ENCODE measurements around the gene GUCY2D.
"Not testable (repeated sequence)": the region's sequence is repeated elsewhere in the genome, so short reads cannot be mapped to it uniquely, and the experiment has no call there.

Gene GUCY2D

DNA sequence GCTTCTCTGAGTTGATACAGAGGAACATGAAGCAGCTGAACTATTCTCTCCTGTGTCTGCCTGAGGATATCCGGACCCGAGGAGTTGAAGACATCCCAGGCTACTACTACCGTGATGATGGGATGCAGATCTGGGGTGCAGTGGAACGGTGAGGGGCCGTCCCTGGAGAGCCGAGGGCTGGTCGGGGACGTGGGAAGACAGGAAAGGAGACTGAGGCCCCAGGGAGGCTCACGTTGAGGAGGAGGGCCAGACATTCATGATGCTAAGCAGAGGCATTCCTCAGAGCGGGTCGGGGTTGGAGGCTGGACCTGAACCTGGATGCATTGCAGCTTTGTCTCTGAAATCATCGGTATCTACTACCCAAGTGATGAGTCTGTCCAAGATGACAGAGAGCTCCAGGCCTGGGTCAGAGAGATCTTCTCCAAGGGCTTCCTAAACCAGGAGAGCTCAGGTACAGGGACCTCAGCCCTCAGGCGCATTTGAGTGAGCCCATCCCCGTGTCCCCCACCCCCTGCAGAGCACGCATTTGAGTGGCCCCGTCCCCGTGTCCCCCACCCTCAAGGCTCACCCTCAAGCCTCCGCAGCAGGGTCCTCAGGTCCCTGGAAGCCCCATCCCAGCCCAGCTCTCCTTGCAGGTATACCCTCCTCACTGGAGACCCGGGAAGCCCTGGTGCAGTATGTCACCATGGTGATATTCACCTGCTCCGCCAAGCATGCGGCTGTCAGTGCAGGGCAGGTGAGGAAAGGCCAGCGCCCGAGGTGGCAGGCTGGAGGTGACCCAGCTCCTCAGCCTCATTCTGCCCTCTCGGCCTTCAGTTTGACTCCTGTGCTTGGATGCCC is 44.7 kb downstream of the GUCY2D start:
- DNase-seq: no peak

DNA sequence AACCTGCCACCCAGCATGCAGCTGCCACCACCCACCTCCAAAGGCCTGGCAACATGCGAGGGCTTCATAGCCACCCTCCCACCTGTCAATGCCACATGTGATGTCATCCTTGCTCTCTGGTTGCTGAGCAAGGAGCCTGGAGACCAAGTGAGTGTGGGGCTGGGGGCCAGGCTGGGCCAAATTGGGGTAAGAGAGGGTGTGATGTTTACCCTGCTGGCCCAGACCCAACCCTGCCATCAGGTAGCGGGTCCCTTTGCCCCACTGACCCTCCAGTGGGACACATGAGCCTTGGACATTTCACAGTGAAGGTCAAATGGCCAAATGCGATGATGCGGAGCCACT is 45.3 kb downstream of the GUCY2D start:
- DNase-seq: no peak

DNA sequence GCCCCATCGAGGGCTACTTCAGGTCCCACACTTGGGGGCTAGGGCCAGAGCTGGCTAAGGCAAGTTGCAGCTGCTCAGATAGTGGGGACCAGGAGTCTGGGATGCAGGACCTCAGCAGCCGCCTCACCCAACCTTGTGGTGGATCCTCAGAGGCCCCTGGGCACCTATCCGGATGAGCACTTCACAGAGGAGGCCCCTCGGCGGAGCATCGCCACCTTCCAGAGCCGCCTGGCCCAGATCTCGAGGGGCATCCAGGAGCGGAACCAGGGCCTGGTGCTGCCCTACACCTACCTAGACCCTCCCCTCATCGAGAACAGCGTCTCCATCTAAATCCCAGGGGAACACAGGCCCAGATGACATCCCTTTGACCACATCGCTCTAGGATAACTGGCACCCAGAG is 45.8 kb downstream of the GUCY2D start:
- no peak for DNase-seq

DNA sequence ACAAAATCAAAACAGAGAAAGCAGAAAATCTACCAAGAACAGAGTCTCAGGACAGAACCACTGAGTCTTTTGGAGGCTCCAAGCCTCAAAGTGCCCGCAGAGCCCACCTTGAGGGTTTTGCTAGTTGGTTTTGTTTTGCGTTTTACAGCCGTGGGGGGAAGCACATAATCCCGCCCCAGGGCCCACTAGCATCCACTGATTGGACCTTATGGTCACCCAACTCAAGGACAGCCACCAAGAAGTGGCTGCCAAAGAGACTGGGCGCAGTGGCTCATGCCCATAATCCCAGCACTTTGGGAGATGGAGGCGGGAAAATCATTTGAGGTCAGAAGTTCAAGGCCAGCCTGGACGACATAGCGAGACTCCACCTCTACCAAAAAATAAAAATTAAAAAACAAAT is 46.3 kb downstream of the GUCY2D start:
- DNase-seq: no peak

DNA sequence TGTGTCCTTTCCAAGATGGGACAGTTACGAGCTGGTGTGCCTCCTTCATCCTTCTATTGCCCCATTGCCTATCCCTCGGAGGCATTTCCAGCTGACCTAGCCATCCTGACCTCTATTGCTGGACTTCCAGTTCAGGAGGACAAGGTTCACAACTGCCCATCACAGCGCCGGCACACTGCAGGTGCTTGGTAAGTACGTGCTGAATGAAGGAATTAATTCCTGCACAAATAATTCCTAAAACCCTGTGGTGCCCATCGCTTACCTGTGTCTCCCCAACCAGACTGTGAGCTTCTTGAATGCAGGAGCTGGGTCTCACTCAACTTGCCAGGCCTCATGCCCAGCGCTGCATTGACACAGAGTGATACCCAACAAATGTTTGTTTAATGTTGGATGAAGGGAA is 49.4 kb downstream of the GUCY2D start:
- no peak for DNase-seq

DNA sequence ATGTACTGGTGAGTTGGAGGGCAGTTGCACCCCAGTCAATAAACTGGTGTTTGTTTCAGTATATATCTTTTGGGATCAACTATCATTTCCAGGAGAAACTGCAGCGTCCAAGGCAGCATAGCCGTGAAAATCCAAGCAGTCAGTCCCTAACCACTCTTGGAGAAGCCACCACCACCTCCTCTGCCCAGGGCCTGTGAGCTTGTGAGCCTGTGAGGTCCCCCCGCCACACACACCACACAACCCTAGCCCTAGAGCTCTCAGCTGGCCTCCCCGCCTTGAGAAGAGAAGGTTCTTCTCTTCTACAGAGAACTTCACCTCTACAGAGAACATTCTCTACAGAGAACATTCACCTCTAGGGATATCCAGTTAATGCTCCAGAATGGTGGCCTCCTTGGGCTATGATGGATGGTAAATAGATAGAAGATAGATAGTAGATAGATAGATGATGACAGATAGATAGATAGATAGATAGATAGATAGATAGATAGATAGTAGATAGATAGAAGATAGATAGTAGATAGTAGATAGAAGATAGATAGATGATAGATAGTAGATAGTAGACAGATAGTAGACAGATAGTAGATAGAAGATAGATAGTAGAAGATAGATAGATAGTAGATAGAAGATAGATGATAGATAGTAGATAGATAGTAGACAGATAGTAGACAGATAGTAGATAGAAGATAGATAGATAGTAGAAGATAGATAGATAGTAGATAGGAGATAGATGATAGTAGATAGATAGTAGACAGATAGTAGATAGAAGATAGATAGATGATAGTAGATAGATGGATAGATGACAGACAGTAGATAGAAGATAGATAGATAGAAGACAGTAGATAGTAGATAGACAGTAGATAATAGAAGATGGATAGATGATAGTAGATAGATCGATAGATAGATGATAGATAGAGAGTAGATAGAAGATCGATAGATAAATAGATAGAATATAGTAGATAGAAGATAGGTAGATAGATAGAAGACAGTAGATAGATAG is 50.1 kb downstream of the GUCY2D start:
- DNase-seq: no peak

DNA sequence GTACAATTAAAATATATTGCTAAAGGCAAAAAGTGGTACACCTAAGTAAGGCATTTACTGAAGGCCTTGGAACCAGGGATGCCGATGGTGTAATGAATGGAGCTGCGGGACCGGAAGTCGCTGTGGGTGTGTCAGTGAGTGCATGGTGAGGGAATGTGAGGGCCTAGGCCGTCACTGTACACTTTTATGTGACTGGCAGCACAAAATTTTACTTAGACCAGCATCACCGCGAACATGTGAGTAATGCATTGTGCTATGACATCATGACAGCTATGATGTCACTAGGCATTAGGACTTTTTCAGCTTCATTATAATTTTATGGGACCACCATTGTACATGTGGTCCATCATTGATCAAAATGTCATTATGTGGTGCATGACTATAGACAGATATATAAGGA is 51.2 kb downstream of the GUCY2D start:
- no peak for DNase-seq

DNA sequence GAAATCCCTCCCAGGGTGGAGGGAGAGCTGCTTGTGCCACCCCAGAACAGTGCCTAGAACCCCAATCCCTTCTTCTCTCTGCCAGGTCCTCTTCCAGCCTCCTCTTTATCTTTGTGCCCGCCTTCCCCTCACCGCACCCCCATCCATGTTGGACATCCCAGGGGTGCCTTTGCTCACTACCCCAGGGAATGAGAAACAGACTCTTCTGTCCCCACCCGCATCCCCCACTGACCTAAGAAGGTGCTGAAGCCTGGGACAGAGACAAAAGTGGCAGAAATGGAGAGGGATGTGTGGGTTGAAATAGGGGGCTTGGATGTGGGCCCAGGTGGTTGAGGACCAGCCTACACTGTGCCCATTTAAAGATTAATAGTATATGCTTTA is 53.4 kb downstream of the GUCY2D start:
- DNase-seq: no peak

DNA sequence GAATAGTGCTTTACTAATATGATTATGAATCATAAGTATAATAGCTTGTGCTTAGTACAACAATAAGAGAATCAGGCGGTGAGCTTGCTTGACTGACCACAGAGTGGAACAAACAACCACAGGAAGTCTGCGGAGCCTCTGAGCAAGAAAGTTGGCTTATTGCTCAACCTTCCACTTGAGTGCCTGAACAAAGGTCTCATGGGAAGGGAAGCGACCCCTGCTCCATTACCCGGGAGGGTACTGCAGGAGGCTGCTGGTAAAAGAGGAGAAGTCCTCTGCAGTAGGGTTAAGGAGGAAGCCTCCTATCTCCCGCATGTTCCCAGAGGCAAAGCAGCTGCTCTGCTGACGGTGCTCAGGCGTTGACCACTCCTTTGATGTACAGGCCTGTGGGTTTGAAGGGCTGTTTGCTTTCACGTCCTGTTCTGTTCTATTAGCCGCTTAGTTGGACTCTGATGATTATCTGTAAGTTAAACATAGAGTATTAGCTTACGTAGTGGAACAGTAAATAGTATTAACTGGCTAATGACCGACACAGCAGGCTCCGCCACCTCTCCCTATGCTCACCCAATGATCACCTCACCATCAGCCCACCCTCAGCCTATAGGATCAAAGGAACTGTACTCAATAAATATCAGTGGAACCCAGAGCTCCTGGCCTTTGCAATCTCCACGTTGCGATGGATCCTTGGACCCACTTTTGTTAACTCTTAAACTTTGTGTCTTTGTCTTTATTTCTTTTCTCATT is 54.0 kb downstream of the GUCY2D start:
- no peak for DNase-seq

DNA sequence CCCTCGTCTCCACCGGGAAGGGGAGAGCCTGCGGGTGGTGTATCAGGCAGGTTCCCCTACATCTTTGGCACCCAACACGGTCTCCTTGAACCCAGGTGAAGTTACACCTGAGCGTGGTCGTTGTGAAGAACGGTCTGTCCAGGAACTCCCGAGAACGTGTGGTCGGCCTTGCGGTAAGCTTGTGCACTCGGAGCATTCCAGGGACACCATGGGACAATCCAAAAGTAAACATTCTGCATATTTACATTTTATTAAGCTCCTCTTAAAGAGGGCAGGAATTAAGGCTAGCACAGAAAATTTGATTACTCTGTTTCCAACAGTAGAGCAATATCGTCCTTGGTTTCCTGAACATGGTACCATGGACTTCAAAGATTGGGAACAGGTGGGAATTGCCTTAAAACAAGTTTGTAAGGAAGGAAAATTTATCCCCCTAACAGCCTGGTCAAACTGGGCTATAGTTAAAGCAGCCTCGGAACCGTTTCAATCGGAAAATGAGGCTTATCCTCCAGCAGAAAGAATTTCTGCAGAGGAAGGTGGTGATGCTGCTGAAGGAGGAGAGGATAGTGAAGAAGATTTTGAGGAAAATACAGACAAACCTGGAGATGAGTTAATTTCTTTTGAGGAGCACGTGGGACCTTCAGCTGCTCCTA is 54.7 kb downstream of the GUCY2D start:
- DNase-seq: no peak

DNA sequence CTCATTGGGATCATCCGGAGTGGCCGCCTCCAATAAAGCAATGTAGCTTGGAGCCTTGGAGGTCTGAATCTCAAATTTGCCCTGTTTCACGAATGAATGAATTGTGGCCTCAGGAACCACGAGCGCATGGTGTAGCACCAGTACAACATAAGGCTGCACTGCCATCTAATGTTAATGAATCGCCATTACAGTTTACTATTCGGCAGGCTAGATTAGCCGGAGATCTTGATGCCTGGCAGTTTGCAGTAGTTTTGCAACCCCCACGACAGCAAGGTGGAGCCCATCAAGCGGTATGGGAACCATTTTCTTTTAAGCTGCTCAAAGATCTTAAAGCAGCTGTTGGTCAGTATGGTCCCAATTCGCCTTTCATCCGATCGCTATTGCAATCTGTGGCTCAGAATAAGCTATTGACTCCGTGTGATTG is 55.3 kb downstream of the GUCY2D start:
- peak; percentile 92 for DNase-seq

DNA sequence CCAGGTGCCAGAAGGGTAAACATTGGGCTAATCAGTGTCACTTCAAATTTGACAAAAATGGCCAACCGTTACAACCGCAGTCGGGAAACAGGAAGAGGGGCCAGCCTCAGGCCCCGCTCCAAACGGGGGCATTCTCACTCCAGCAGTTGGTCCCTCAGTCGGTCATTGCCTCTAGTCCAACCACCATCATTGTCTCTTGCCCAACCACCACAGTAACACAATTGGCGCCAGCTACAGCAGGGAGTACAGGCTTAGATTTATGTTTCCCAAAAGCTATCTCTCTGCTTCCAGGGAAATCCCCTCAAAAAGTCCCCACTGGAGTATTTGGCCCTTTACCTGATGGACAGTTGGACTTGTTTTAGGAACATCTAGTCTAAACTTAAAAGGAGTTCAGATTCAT is 56.7 kb downstream of the GUCY2D start:
- DNase-seq: no peak

DNA sequence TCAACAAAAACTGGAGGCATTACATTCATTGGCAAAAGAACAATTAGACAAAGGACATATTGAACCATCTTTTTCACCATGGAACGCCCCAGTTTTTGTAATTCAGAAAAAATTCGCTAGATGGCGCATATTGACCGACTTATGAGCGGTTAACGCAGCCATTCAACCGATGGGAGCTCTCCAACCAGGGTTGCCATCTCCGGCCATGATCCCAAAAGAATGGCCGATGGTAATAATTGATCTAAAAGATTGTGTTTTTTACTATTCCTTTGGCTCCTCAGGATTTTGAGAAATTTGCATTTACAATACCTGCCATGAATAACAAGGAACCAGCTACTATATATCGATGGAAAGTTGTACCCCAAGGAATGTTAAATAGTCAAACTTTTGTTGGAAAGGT is 57.9 kb downstream of the GUCY2D start:
- DNase-seq: peak; percentile 89

DNA sequence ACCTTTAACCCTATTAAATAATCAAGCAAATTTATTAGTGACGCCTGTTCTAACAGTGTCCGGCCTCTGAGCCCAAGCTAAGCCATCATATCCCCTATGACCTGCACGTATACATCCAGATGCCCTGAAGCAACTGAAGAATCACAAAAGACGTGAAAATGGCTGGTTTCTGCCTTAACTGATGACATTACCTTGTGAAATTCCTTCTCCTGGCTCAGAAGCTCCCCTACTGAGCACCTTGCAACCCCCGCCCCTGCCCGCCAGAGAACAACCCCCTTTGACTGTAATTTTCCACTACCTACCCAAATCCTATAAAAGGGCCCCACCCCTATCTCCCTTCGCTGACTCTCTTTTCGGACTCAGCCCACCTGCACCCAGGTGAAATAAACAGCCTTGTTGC is 59.4 kb downstream of the GUCY2D start:
- DNase-seq: not testable (repeated sequence)

DNA sequence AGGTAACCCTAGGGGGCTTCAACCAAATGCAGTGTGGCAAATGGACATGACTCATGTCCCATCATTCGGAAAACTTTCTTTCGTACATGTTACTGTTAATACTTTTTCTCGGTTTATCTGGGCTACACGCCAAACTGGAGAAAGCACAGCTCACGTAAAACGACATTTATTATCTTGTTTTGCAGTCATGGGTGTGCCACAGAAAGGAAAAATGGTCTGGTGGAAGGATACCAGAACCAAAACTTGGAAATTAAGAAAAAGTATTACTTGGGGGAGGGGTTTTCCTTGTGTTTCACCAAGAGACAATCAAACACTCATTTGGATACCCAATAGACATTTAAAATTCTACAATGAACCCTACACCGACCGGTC is 60.0 kb downstream of the GUCY2D start:
- no peak for DNase-seq

DNA sequence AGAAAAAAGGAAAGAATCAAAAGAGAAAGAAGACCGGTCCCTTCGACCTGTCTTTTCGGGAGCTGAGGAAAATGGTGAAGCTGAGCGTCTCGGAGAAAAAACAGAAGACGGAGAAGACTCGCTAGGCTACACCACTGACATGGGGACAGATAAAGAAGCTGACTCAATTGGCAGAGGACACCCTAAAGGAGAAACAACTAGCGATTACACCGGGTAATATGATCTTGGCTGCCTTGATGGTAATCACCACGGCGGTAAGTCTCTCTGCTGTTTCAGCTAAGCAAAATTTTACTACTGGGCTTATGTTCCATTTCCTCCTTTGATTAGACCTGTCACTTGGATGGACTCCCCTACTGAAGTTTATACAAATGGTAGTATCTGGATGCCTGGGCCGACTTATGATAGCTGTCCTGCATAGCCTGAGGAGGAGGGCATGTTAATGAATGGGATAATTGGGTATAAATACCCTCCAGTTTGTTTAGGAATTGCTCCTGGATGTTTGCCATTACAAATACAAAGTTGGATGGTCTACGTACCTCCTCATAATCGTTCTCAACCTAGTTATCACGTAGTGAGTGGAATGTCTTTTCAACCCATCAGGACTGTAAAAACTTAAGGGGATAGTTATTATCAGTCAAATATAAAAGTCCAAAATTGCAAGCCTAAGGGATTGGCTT is 60.5 kb downstream of the GUCY2D start:
- DNase-seq: peak; percentile 57

DNA sequence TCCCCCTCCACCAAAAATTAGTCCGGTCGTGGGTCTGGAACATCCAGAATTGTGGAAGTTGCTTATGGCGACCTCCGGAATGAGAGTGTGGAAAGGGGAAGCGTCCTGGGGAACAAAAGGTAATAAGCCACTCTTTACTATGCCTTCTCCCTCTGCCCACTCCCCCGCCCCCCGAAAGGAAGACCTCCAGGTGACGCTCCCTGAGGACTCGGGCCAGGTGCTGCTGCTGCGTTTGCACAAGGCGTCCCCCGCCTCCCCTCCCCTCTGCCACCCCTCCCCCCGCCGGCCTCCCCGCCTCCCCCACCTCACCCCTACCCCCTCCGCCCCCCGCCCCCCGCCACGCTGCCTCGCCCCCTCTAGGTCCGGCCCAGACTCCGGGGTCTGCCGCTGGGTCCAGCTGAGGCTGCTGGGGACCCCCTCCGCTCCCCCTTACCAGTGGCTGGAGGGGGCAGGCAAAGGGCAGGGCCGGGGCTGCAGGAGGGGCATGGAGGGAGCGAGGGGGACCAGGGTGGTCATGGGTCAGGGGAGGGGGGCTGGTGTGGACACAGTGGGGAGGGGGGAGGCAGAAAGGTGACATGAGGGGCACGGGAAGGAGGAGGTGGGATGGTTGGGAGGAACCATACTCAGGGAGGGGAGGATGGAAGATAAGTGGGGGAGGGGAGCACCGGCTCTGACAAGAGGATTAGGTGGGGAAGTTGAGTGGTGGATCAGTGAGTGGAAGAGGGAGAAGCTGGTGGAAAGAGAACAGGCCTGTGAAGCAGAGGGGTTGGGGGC is 61.5 kb downstream of the GUCY2D start:
- DNase-seq: no peak

DNA sequence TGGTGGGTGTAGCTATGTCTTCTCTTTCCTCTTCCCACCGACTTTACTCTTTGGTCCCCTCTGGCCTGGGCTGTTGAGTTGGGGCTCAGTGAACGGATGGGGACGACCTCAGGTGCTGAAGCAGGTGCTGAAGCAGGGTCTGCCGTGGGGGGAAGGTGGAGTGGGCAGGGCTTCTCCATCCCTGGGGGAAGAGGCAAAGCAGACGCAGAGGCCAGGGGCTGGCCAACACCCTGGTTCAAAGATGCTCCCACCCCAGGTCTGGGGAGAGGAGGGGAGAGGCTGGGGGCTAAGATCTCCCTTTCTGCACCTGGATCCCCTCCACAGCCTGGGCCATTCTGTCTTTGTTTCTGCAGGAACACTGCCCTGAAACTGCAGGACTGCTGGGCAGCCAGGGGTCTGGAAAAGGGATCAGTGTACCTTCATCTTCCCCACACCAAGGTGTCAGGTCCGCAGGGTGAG is 62.2 kb downstream of the GUCY2D start:
- no peak for DNase-seq

DNA sequence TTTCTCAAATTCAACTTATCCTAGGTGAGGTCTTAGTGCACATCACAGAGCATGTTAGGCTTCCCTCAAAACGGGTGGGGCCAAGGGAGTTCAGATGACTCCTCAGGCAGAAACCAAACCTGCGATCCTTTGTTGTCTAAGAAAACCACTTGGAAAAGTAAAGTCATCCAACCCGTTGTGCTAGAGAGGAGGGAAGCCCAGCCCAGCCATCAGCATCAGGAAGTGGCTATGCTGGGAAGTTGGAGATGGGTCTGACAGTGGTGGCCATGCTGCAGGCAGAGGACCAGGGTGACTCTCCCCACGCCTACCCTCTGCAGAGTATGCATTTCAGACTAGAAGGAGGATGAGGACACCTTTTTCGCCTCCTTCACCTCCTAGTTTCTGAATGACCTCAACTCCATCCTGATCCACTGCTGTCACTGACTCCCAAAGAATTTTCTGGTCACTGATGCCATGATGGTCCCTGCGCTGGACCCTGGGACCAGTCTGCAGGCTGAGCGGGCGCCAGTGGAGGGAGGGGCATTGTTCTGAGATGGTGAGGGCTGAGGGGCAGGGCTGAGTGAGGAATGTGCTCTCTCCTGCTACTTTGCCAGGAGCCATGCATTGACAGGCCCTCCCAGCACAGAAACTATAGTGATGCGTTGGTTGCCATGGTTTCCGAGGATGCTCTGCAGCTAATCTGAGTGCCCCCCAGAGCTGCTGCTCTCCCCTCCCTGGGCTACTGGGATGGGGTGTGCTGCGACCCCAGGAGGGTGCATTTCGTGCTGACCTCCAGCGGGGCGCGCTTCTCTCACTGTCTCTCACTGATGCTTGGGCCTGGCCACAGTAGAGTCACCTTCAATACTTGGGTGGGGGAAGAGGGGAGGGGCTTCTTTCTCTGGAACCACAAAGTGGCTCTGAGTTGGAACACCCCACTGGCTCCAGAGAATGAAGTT is 64.7 kb downstream of the GUCY2D start:
- DNase-seq: no peak

DNA sequence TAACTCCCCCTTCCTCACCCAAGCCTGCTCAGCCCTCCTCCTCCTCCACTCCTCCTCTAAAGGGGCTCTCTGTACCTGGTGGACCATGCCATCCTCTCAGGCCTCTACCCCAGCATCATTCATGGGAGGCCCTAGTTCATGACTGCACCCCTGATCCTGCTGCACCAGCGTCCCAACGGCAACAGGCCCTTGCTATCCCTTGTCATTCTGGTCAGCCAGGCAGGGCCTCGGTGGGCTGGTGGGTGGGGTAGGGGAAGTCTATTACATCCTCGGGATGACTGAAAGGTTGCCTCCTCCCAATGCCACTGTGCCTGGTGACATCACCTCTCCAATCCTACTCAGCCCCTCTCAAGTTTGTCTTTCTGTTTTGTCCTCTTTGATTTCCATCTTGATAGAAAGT is 65.4 kb downstream of the GUCY2D start:
- no peak for DNase-seq
